ENCODE results near the gene CDKL1. TPM values are rescaled to one million over a fixed set of nuclear protein-coding genes. Genes with fewer than 3 reads are reported as not detected.
A peak's percentile ranks its signal among the peaks of the same experiment; 100 is the strongest.
"Not testable (repeated sequence)": the region's sequence is repeated elsewhere in the genome, so short reads cannot be mapped to it uniquely, and the experiment has no call there.

Gene CDKL1
- total RNA-seq, 2 donors from 2014 or later, result 16.2 to 36.2 TPM

DNA sequence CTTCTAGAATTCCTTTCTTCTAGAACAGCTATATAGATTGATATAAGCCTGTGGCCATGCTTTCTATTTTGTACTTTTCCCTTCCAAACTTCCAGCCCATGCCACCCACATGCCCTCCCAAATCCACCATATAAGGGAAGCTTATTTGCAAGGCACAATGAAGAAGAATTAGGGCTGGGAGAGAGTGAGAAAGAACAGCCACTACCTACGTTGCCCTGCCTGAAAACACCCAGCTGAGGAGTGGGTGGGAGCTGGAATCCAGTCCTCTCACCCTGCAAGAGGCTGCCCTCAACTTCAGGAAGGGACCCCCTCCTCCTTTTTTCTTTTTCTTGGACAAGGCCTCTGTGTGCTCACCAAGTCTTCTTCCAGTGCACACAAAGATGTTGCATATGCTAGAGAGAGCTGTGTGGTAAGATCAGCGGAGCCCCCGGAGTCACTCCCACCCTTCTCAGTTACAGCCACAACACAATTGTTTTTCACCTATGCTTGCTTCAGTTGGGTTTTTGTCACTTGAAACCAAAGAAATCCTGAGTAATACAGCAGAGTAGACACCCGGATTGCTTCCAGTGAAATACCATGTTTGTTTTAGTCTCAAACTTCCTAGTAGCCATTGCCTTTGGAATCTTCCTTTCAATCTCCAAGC, 38.8 kb downstream of the CDKL1 start:
- no peak for DNase-seq
- Histone ChIP-seq H3K27me3 (no peaks in the 10 kb centered on the region), H3K36me3 (no peaks in the 10 kb centered on the region), H3K4me3 (no peak overlapping the region), H3K9ac (ENCODE audit: low read depth in 2 of 2, low read length in 2 of 2) (no peak overlapping the region), H3K4me1 (no peaks in the 10 kb centered on the region), H3K27ac (no peak overlapping the region), H3K9me3 (no peaks in the 10 kb centered on the region)
- intact Hi-C loops (cut with DNase I), result no loop called here
- TF ChIP-seq, protein P1, sequence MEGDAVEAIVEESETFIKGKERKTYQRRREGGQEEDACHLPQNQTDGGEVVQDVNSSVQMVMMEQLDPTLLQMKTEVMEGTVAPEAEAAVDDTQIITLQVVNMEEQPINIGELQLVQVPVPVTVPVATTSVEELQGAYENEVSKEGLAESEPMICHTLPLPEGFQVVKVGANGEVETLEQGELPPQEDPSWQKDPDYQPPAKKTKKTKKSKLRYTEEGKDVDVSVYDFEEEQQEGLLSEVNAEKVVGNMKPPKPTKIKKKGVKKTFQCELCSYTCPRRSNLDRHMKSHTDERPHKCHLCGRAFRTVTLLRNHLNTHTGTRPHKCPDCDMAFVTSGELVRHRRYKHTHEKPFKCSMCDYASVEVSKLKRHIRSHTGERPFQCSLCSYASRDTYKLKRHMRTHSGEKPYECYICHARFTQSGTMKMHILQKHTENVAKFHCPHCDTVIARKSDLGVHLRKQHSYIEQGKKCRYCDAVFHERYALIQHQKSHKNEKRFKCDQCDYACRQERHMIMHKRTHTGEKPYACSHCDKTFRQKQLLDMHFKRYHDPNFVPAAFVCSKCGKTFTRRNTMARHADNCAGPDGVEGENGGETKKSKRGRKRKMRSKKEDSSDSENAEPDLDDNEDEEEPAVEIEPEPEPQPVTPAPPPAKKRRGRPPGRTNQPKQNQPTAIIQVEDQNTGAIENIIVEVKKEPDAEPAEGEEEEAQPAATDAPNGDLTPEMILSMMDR (IDR thresholded peaks at IDR 0.05), result no peak

DNA sequence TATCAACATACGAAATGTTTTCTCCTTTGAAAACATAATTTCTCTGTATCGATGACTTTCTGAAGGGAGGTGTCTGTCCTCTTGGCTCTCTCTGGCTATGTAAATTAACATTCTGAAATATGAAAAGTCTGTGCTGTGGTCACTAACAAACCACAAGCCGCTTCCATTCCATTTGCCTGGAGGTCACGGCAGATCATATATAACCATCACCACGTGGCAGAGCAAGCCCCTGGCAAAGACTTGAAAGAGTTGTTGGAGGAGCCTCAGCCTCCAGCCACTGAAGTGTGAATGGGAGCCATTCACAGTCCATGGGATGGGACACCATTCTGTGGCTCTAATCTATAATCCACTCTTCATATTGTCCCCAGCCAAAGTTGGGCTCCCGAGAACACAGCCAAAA, 39.6 kb downstream of the CDKL1 start:
- no peaks in the 10 kb centered on the region for H3K9me3 ChIP-seq
- H3K4me3 ChIP-seq, result no peak overlapping the region
- intact Hi-C loops (cut with DNase I), result no loop called here
- no peaks in the 10 kb centered on the region for H3K36me3 ChIP-seq
- TF ChIP-seq, protein P1 (IDR thresholded peaks at IDR 0.05), result no peak
- no peak overlapping the region for H3K9ac ChIP-seq (ENCODE audit: low read depth in 2 of 2, low read length in 2 of 2)
- DNase-seq, result no peak
- H3K27ac ChIP-seq, result no peak overlapping the region
- no peaks in the 10 kb centered on the region for H3K4me1 ChIP-seq
- H3K27me3 ChIP-seq, result no peaks in the 10 kb centered on the region

- H3K4me3 ChIP-seq; H3K36me3 ChIP-seq; H3K4me1 ChIP-seq; intact Hi-C loops (cut with DNase I); DNase-seq; H3K27me3 ChIP-seq; H3K9me3 ChIP-seq; H3K9ac ChIP-seq (ENCODE audit: low read depth in 2 of 2, low read length in 2 of 2); H3K27ac ChIP-seq: not testable (repeated sequence)
Measured at GRCh38 chr14:50356283-50356682, 40.4 kb downstream of the CDKL1 start.

DNA sequence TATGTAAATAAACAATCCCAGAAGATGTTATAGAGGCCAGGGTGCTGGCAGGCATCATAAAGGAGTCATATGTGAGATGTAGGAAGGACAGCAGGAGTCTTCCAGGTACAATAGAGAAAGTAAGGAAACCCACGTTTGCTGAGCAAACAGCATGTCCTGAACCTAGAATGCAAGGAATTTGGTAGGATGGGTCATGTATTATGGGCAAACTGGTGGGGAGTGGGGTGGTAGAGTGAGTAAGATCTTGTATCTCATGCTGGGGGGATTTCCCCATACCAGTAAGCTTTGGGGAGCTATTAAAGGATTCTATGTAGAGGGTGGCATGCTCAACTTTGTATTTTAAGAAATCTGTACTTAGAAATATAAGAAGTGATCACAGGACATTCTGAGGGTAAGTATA, 41.0 kb downstream of the CDKL1 start:
- no peaks in the 10 kb centered on the region for H3K9me3 ChIP-seq
- no peak overlapping the region for H3K27ac ChIP-seq
- H3K27me3 ChIP-seq, result no peaks in the 10 kb centered on the region
- no peak overlapping the region for H3K9ac ChIP-seq (ENCODE audit: low read depth in 2 of 2, low read length in 2 of 2)
- H3K36me3 ChIP-seq, result no peaks in the 10 kb centered on the region
- no peak overlapping the region for H3K4me3 ChIP-seq
- TF ChIP-seq, protein P1 (IDR thresholded peaks at IDR 0.05), result no peak
- no peaks in the 10 kb centered on the region for H3K4me1 ChIP-seq
- intact Hi-C loops (cut with DNase I), result no loop called here
- no peak for DNase-seq

- Histone ChIP-seq H3K9me3 (no peaks in the 10 kb centered on the region), H3K27ac (no peak overlapping the region), H3K4me3 (no peak overlapping the region), H3K4me1 (no peaks in the 10 kb centered on the region), H3K27me3 (no peaks in the 10 kb centered on the region), H3K36me3 (no peaks in the 10 kb centered on the region), H3K9ac (ENCODE audit: low read depth in 2 of 2, low read length in 2 of 2) (no peak overlapping the region)
- TF ChIP-seq, protein P1 (IDR thresholded peaks at IDR 0.05), result peak; percentile 5
- intact Hi-C loops (cut with DNase I), result no loop called here
- no peak for DNase-seq
Measured at GRCh38 chr14:50354527-50354926, 42.2 kb downstream of the CDKL1 start.

- Histone ChIP-seq H3K4me1 (no peaks in the 10 kb centered on the region), H3K9me3 (no peaks in the 10 kb centered on the region), H3K4me3 (no peak overlapping the region), H3K9ac (ENCODE audit: low read depth in 2 of 2, low read length in 2 of 2) (no peak overlapping the region), H3K27ac (no peak overlapping the region), H3K36me3 (no peaks in the 10 kb centered on the region), H3K27me3 (no peaks in the 10 kb centered on the region)
- intact Hi-C loops (cut with DNase I), result no loop called here
- TF ChIP-seq, protein P1 (IDR thresholded peaks at IDR 0.05), result no peak
- DNase-seq, result no peak
Measured at GRCh38 chr14:50353126-50353525, 43.6 kb downstream of the CDKL1 start.

All from colonic mucosa (tissue), 4 donors.